K562 (cell line): Measurements from ENCODE around the gene HEMK1. TPM values are rescaled to one million over a fixed set of nuclear protein-coding genes. Genes with fewer than 3 reads are reported as not detected.

ENCODE experiments used
- ATAC-seq: fragments of 200-7000 bp; cut with Tn5 transposase; 3 replicates; pipeline ENCODE4 v1.9.1; 2020; ENCODE audit warnings: moderate library complexity
- BruUV-seq: library from RNA; stranded (reverse); fragments of 400-500 nt; replicated peaks from 2 replicates; lab custom pipeline; 2021; lab: Mats Ljungman, UMichigan
- CTCF ChIA-PET: fragments of 300-600 bp; formaldehyde crosslinking; extraction: SDS; loops from one replicate; lab custom pipeline; 2021; ENCODE audit warnings: low intra/inter-chr PET ratio; lab: Yijun Ruan, JAX
- POLR2A ChIA-PET: fragments of 300-600, 350-650 bp; sonication (Branson Sonifier 250); formaldehyde crosslinking; extraction: SDS; loops from one replicate; lab custom pipeline; 2021; ENCODE audit warnings: antibody characterized with exemption, inconsistent platforms; lab: Yijun Ruan, JAX
- DNase-seq, 4 experiments: peaks; one replicate each; pipeline versions ENCODE4 v3.0.0 to v3.0.0-alpha.2; 2011 to 2018; ENCODE audit warnings: low spot score in 3 of 4, mixed read lengths in 3 of 4; ENCODE audit errors: extremely low read depth in 1 of 4
- FAIRE-seq: peaks from 2 replicates; lab custom pipeline; 2011; peaks lifted over from hg19 to GRCh38; lab: Jason Lieb, UNC
- H2AFZ ChIP-seq: 2 replicates; pipeline ENCODE4 v1.6.0; 2011; ENCODE audit warnings: low read depth, low read length, control low read depth, inconsistent platforms
- H3K27ac ChIP-seq: fragments of 200-600 bp; 3 replicates; pipeline ENCODE4 v1.8.0; 2011; ENCODE audit warnings: low read depth, mild to moderate bottlenecking, control low read depth, inconsistent platforms, low read length, moderate library complexity, mixed read lengths; ENCODE audit errors: extremely low read depth
- H3K27me3 ChIP-seq, 2 experiments: fragments of 300-600 bp in 1 of 2; 2 replicates in 1 of 2; 3 replicates in 1 of 2; pipeline versions ENCODE4 v1.6.0 to v1.8.0; 2011; ENCODE audit warnings: inconsistent platforms in 2 of 2, low read length in 2 of 2, mild to moderate bottlenecking in 1 of 2, mixed read lengths in 1 of 2, moderate library complexity in 1 of 2; ENCODE audit not compliant: control insufficient read depth in 2 of 2, insufficient read depth in 2 of 2
- H3K36me3 ChIP-seq: fragments of 300-600 bp; 3 replicates; pipeline ENCODE4 v1.8.0; 2011; ENCODE audit warnings: mild to moderate bottlenecking, low read length, inconsistent platforms; ENCODE audit not compliant: control insufficient read depth, insufficient read depth
- H3K4me1 ChIP-seq, 2 experiments: fragments of 200-600 bp in 1 of 2; replicated peaks in 1 of 2; 2 replicates in 1 of 2; 3 replicates in 1 of 2; pipeline versions ENCODE4 v1.5.1 to v1.8.0; 2011; ENCODE audit warnings: inconsistent platforms in 2 of 2, low read length in 2 of 2, mild to moderate bottlenecking in 1 of 2, mixed read lengths in 1 of 2, moderate library complexity in 1 of 2; ENCODE audit not compliant: control insufficient read depth in 2 of 2, insufficient read depth in 2 of 2
- H3K4me2 ChIP-seq: 2 replicates; pipeline ENCODE4 v1.6.1; 2011; ENCODE audit warnings: low read length, control low read depth, inconsistent platforms, mixed read lengths; ENCODE audit not compliant: insufficient read depth
- H3K4me3 ChIP-seq: fragments of 200-600 bp; sonication (generic), shearing (Covaris generic); 2 replicates; pipeline ENCODE4 v1.5.1; 2016; ENCODE audit warnings: control low read depth, inconsistent platforms
- H3K79me2 ChIP-seq: fragments of 200-600 bp; 3 replicates; pipeline ENCODE4 v1.8.0; 2011; ENCODE audit warnings: low read length, inconsistent platforms; ENCODE audit not compliant: control insufficient read depth, insufficient read depth
- H3K9ac ChIP-seq, 2 experiments: 2 replicates each; pipeline versions ENCODE4 v1.6.0 to v1.6.1; 2011; ENCODE audit warnings: low read depth in 2 of 2, low read length in 2 of 2, control low read depth in 1 of 2, inconsistent platforms in 1 of 2, mild to moderate bottlenecking in 1 of 2, mixed read lengths in 1 of 2; ENCODE audit not compliant: insufficient read depth in 1 of 2
- H3K9me1 ChIP-seq: one replicate; pipeline ENCODE4 v1.6.0; 2011; ENCODE audit warnings: inconsistent platforms, mild to moderate bottlenecking, low read length, moderate library complexity; ENCODE audit not compliant: control insufficient read depth, insufficient read depth
- H3K9me3 ChIP-seq: replicated peaks from 2 replicates; pipeline ENCODE4 v1.5.1; 2011; ENCODE audit warnings: low read depth, low read length, inconsistent platforms; ENCODE audit not compliant: control insufficient read depth, insufficient read depth
- H4K20me1 ChIP-seq: replicated peaks from 2 replicates; pipeline ENCODE4 v1.6.1; 2011; ENCODE audit warnings: low read length, inconsistent platforms, mixed read lengths; ENCODE audit not compliant: control insufficient read depth, insufficient read depth
- E2F3 ChIP-seq: fragments of 250-450 bp; sonication (Bioruptor Pico); IDR thresholded peaks from 2 replicates; pipeline ENCODE4 v1.4.0; 2020; ENCODE audit warnings: mild to moderate bottlenecking
- PHB ChIP-seq: fragments of 250-450 bp; sonication (Bioruptor Pico); IDR thresholded peaks from 2 replicates; pipeline ENCODE4 v1.5.0; 2021
- RUNX1 ChIP-seq: sonication (generic); IDR thresholded peaks from 2 replicates; pipeline ENCODE4 v1.6.1; 2016; ENCODE audit warnings: antibody characterized with exemption, low read depth
- SMARCB1 ChIP-seq: IDR thresholded peaks from 2 replicates; pipeline ENCODE4 v1.6.1; 2011; ENCODE audit warnings: improper control_type of control experiment, low read depth; ENCODE audit not compliant: insufficient read length
- SRSF1 ChIP-seq: fragments of 200-400 bp; formaldehyde crosslinking; IDR thresholded peaks from 2 replicates; pipeline ENCODE4 v1.6.1; 2017; ENCODE audit warnings: mild to moderate bottlenecking, low read depth, low read length, moderate library complexity
- TBP ChIP-seq: optimal IDR thresholded peaks from 2 replicates; pipeline ENCODE3; 2011; ENCODE audit warnings: low read depth, low read length, improper control_type of control experiment
- ZBTB34 ChIP-seq: fragments of 250-450 bp; sonication (Bioruptor Pico); IDR thresholded peaks from 2 replicates; pipeline ENCODE4 v1.8.0; 2021; ENCODE audit warnings: mild to moderate bottlenecking, moderate library complexity
- ZFP91 ChIP-seq: sonication (generic); formaldehyde crosslinking; IDR thresholded peaks from 2 replicates; pipeline ENCODE4 v1.8.0; 2022; ENCODE audit warnings: mild to moderate bottlenecking, missing genetic modification reagents
- ZFPM2 ChIP-seq: fragments of 250-450 bp; sonication (Bioruptor Pico); IDR thresholded peaks from 2 replicates; pipeline ENCODE4 v1.5.1; 2022; ENCODE audit warnings: mild to moderate bottlenecking
- ZNF277 ChIP-seq: fragments of 250-450 bp; sonication (Bioruptor Pico); IDR thresholded peaks from 2 replicates; pipeline ENCODE4 v1.8.0; 2022; ENCODE audit warnings: inconsistent platforms, mild to moderate bottlenecking, moderate library complexity, borderline replicate concordance
- ZNF398 ChIP-seq: fragments of 250-450 bp; sonication (Bioruptor Pico); IDR thresholded peaks from 2 replicates; pipeline ENCODE4 v1.8.0; 2021; ENCODE audit warnings: moderate library complexity, mild to moderate bottlenecking, inconsistent platforms
- WGBS: fragments of 100-300 bp; shearing (Covaris generic); methylation state at CpG from one replicate; pipeline ENCODE4 v1.1.6; 2016; ENCODE audit warnings: low coverage, mixed read lengths; ENCODE audit not compliant: insufficient coverage; ENCODE audit errors: missing lambda C conversion rate; 5-methylcytosine and 5-hydroxymethylcytosine counted together
- in situ Hi-C: fragments of 300-500 bp; cut with MboI; formaldehyde crosslinking; loops from 4 replicates; pipeline ENCODE4 v1.15.0; 2018; ENCODE audit warnings: inconsistent platforms, mixed read lengths
- intact Hi-C: fragments of 100-400 bp; cut with micrococcal nuclease; formaldehyde crosslinking; loops from 2 replicates; pipeline ENCODE4 v1.14.2; 2022
- polyA plus RNA-seq, 8 experiments: library from polyadenylated mRNA; depleted of rRNA in 4 of 8; stranded (reverse) in 5 of 8; unstranded in 3 of 8; fragments of >200 nt; fragmentation: Nextera tagmentation in 2 of 8; fragmentation: Illumina TruSeq in 1 of 8; extraction: Ambion mirVana in 2 of 8; extraction: Trizol in 1 of 8; gene quantifications; 2 replicates each; pipeline versions ENCODE4 v1.2.1 to v1.2.3, GENCODE V29; 2011 to 2014; ENCODE audit warnings: inconsistent platforms in 1 of 8, missing spikeins in 1 of 8
- total RNA-seq, 7 experiments: library from RNA; depleted of rRNA in 6 of 7; stranded (reverse); fragments of >200 nt in 6 of 7; fragmentation: Illumina TruSeq in 2 of 7; extraction: Trizol in 2 of 7; gene quantifications; 2 replicates each; pipeline versions ENCODE4 v1.2.1 to v1.2.3, GENCODE V29; 2011 to 2021; ENCODE audit warnings: low replicate concordance in 1 of 7

The HEMK1 gene
- total and polyA plus RNA-seq, 9 of the 15 experiments (the other 6 are each of a cell fraction or from before 2014, with no cell fraction given) = 2.0 to 16.8 (median 11.4) TPM

GRCh38 chr3:50630877-50631276, 61.6 kb downstream of the HEMK1 start (continued):
- TF ChIP-seq SRSF1 (no peak), RUNX1 (no peak), ZBTB34 (CRISPR knock-in tag) (no peak)

GRCh38 chr3:50632450-50632849, 63.1 kb downstream of the HEMK1 start:
- intact Hi-C loops (no loop called here), in situ Hi-C loops (loop anchor here (25.0 kb wide), 1 partner anchor 1055 kb away; no protein-coding TSS in a partner anchor)
- H3K9ac ChIP-seq = 0 out of 4 replicates have a peak overlapping the region, but pooled peaks of 1 of the 2 experiments have one; percentile 37
- no peak overlapping the region for H3K4me3 ChIP-seq
- H3K79me2 ChIP-seq = peaks cover 23% of the 10 kb centered on the region
- H2AFZ ChIP-seq = no peak overlapping the region
- no TSS peak for BruUV-seq
- POLR2A ChIA-PET = interaction anchor here (0.6 to 2.1 kb wide), 7 partner anchors 10 to 283 kb away, joined by 3 to 9 read pairs (median 4); no protein-coding TSS in a partner anchor
- no peaks in the 10 kb centered on the region for H3K9me3 ChIP-seq
- no peak overlapping the region for H3K4me2 ChIP-seq
- peaks cover 0 to 14% of the 10 kb centered on the region in 2 experiments; a peak in 4 of 5 replicates for H3K4me1 ChIP-seq
- WGBS = 27% methylated on average over 5 of the region's 5 CpGs
- ATAC-seq = peak; percentile 62
- DNase-seq = peak in 3 of 4 experiments; percentile 17 to 32 (median 27)
- FAIRE-seq = no peak
- peaks cover 23% of the 10 kb centered on the region for H4K20me1 ChIP-seq
- CTCF ChIA-PET = interaction anchor here (0.7 kb wide), 1 partner anchor 16 kb away, joined by 3 read pairs; the partner anchor contains the start of gene MAPKAPK3
- no peak overlapping the region for H3K27ac ChIP-seq
- H3K27me3 ChIP-seq = no peaks in the 10 kb centered on the region
- H3K36me3 ChIP-seq = peaks cover 19% of the 10 kb centered on the region; the same call in 1 of the 3 replicates
- no peaks in the 10 kb centered on the region for H3K9me1 ChIP-seq
- no peak for TF ChIP-seq E2F3 (CRISPR knock-in tag)
- no peak for TF ChIP-seq ZNF398 (CRISPR knock-in tag)
- TF ChIP-seq SMARCB1 = no peak
- TF ChIP-seq ZNF277 (CRISPR knock-in tag) = no peak
- no peak for TF ChIP-seq TBP
- no peak for TF ChIP-seq PHB (CRISPR knock-in tag)
- no peak for TF ChIP-seq ZFP91 (CRISPR knock-in tag)
- TF ChIP-seq ZFPM2 (CRISPR knock-in tag) = no peak
